CD4-positive, alpha-beta T cell treated with Interleukin-15 for 1 hour (primary cell): ENCODE measurements around the gene TEX14.
"Not testable (repeated sequence)": the region's sequence is repeated elsewhere in the genome, so short reads cannot be mapped to it uniquely, and the experiment has no call there.

Experiments used
- DNase-seq: peaks from one replicate; pipeline ENCODE4 v3.0.0-alpha.2; 2020

Gene TEX14

DNA sequence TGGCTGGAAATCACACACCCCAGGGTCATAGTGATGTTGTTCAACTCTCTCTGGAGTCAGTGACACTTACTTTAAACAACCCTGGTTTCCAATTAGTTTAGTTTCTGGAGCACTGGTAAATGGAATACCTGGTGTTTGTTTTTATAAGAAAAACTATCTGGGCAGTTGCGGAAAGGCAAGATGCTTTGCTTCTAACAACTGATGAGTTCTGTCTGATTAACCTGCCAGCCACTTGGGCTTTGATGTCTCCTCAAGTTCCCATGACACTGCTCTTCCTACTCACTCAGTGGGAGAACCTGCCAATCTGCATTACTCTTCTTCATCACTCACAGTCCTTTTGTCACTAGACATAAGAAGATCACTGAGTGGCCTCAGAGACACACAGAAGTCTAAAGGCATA is 98.7 kb downstream of the TEX14 start:
- DNase-seq, result no peak

DNA sequence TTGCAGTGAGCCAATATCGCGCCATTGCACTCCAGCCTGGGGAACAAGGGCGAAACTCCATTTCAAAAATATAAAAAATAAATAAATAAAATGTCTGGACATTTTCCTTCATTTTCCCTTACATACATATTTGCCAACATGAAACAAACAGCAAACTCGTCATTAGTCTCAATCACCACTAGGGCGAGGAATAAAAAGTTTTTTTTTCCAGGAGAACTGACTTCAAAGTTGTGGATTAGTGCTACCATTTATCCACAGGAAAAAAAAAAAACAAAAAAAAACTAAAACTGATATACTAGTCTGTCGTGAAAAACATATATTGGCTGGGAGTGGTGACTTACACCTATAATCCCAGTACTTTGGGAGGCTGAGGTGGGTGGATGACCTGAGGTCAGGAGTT is 100.4 kb downstream of the TEX14 start:
- no peak for DNase-seq

DNA sequence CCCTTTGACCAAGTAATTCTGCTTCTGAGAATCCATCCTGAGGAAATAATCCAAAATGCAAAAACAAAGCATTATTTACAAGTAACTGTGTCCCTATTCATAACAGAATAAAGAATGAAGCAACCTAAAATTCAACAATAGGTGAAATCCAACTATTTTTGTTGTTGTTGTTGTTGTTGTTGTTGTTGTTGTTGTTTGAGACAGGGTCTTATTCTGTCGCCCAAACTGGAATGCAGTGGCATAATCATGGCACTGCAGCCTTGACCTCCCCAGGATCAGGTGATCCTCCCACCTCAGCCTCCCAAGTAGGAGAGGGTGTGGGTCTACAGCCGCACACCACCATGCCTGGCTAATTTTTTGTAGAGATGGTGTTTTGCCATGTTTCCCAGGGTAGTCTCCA is 101.5 kb downstream of the TEX14 start:
- DNase-seq, result no peak

DNA sequence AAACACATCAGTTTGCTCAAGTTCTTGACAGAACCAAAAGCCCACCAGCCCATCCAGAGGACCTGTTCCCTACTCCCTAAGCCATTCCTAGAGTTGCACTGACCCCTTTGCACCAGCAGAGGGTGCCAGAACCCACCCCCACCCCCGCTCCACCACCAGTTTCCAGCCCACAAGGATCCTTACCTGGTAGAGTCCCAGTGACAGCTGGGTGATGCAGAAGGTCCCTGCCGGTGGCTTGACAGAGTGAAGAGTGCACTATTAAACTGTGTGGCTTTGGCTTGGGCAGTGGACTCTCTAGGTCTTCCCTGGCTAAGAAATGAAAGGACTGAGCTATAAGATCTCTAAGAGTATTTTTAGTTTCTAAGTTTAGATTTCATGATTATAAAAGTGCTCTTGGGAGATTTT is 104.1 kb downstream of the TEX14 start:
- peak; percentile 44 for DNase-seq

DNA sequence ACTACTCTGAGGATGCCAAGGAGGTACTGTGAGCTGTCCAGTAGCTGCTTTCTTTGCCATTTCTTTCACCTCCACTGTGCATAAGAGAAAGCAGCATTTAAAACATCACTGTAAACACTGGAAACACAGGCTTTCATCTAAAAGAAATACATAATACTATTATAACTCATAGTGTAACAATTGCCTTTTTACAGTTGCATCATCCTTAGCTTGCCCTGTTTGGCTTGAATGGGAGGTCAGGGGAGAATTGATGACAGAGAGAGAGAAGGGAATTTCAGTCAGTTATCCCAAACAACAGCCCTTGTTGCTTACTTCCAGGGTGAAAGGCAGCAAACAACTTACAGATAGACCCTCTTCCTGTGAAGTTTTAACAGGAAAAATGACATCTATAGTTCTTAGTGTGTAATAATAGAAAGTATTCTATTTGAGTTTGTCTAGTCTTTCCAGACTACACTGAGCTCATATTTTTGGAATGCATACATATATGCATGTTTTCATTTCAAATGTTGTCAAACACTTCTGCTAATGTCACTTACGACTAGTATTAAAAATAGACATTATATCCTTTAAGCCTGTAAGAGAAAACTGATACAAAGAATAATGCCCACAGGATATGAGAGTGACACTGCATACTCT is 105.7 kb downstream of the TEX14 start:
- no peak for DNase-seq

DNA sequence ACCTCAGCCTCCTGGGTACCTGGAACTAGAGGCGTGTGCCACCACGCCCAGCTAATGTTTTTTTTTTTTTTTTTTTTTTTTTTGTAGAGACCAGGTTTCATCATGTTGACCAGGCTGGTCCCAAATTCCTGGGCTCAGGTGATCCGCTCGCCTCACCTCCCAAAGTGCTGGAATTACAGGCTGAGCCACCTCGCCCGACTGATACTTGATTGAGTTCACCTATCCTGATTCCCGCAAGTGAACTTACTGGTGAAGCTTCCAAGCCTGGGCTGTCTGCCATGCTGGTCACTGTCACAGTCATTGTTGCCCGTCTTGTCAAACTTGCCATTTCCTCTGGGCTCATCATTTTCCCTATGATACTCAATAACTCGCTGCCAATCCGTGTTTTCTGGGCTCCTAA is 106.3 kb downstream of the TEX14 start:
- no peak for DNase-seq

DNA sequence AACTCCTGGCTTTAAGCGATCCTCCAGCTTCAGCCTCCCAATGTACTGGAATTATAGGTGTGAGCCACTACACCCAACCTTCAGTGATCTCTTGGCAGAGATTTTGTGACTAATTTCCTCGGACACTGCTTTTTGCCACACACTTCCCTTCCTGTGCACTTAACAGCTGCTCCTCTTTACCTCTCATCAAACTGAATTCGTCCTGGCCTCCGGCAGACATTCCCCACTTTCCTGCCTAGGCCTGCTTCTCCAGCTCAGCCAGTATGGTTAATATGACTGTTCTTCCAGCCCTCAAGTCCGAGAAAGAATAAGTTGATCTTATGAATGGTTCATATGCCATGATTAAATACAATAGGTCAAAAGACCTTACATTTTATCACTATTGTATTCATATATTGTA is 108.4 kb downstream of the TEX14 start:
- DNase-seq, result no peak

DNA sequence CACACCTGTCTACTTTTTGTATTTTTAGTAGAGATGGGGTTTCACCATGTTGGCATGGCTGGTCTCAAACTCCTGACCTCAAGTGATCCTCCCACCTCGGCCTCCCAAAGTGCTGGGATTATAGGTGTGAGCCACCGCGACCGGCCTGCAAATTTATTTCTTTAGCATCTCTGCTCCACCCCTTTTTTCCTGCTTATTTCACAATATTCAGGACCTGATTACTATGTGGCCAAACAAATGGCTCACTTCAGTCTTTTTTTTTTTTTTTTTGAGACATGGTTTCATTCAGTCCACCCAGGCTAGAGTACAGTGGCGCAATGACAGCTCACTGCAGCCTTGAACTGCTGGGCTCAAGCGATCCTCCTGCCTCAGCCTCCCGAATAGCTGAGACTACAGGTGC is 109.1 kb downstream of the TEX14 start:
- DNase-seq, result not testable (repeated sequence)

DNA sequence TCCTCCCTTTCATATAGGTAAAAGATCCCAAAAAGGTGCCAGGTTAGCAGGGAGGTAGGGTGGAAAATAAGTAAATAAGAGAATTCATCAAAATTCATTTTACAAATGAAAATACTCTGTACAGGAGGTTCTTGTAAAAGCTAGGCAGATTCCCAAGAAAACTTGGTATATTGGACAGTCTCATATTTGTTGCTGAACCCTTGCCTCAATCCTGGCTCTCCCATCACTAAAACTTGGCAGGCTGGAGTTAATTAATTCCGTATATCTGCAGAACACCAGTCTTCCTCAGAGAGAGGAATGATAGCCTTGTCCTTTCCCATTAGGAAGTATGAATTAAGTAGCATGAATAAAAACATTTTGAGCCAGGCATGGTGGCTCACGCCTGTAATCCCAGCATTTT is 111.2 kb downstream of the TEX14 start:
- no peak for DNase-seq

DNA sequence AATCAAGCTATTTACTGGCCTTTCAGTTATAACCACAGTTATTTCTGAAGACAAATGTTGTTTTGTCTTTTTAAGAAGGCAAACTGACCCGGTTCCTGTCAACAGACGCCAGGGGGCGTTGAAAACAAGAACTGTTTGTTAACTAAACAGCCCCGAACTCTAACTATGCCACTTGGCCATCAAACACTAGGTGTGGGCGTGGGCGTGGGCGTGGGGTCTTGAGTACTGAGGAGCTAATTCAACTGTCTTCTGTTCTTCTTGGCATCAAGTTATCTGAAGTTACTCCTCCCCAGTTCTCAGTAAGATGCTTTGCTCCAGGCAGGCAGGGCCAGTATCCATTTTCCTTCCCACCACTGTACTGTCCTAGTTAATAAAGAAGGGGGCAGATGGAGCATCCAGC is 114.1 kb downstream of the TEX14 start:
- peak; percentile 45 for DNase-seq

DNA sequence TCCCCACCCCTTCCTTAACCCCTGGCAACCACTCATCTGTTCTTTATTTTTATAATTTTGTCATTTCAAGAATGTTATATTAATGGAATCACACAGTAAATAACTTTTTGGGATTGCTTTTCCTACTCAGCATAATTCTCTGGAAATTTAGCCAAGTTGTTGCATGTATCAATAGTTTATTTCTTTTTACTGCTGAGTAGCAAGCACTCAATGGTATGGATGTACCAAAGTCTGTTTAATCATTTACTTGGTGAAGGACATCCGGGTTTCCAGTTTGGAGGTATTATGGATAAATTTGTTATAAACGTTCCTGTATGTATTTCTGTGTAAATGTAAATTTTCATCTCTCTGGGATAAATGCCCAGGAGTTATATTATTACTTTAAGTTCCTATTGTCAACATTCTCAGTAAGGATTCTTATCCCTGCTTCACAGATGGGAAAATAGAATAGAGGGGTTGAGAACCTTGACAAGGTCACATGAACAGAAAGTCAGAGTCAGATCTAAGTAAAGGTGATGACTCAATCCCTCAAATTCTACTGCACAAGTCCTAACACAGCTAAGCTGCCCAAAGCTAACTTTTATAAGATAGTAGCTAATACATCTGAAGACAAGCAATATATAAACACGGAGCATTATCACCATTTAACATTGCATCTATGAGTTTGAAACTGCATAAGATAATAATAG is 115.0 kb downstream of the TEX14 start:
- DNase-seq, result no peak

DNA sequence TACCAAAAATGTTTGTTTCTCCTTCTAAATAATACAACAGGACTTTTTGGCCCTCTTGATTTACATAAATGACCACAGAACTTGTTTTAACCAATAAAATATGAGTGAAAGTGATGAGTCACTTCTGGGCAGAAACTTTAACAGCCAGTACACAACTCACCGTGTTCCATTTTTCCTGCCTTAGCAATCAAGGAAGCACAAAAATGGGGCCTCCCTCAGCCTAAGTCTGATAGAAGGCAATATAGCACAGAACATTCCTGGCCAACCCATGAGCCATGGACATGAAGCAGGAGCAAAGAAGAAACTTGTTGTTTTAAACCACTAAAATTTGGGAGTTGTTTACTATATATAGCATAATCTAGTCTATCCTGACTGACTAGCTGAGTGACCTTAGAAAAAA is 116.3 kb downstream of the TEX14 start:
- DNase-seq, result no peak

DNA sequence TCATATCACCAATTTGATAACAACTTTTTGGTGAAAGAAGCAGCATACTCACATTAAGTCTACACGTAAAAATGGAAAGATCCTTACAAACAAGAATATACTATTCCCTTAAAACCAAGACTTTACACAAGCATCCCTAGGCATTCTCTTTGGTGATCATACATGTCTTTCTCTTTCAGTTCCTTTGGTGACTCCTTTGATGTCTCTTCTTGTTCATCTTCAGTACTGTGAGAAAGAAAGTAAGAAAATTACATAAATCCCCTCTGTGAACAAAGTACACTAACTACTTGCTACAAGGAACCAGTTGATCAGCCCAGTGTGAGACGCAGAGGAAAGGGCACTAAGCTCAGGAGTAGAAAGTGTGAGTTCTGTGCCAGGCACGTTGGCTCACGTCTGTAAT is 117.8 kb downstream of the TEX14 start:
- no peak for DNase-seq

DNA sequence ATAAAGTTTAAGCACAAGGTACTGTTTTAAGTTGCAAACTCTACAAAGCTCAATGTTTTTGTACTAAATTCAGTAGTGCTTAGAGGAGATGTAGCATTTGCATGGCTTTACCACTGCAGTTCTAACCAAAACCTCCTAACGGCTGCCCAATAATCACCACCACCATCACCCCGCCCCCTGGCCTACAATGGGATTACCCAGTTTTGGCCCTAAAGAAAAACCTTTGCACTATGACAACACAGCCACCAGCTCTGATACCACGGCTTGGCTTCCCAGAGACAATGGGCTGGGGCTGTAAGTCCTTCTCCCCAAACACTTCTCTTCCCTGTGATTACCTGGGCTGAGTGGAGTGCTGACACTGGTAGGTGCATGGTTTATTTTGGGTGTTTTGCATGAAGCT is 119.0 kb downstream of the TEX14 start:
- DNase-seq, result no peak

DNA sequence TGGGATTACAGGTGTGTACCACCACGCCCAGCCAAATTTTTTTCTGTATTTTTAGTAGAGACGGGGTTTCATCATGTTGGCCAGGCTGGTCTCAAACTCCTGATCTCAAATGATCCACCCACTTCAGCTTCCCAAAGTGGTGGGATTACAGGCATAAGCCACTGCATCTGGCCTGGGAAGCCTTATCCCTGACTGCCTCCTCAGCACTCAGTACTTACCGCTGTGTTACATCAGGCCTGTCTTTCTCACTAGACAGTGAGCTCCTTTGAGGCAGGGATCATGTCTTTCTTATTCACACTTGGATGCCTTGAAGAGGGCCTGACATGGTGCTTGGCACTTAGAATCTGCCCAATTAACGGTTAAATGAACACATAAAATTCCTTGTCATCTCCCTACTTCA is 121.1 kb downstream of the TEX14 start:
- no peak for DNase-seq

DNA sequence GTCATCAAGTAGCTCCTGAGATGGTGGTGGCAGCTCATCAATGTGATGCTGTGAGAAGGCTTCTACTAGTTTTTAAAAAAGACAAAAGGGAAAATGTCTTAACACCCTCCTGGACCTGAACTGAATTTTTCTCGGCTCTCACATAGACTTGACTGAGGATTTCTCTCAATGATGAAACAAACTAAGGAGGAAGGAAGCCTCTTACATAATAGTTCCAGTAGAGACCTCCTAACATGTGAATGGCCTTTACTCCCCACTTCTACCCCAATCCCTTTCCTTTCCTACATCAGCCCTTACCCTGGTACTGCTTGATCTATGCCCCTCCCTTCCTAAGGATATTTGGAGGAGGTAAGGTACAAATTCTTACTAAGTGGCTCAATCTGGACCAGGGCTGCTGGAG is 122.6 kb downstream of the TEX14 start:
- no peak for DNase-seq

DNA sequence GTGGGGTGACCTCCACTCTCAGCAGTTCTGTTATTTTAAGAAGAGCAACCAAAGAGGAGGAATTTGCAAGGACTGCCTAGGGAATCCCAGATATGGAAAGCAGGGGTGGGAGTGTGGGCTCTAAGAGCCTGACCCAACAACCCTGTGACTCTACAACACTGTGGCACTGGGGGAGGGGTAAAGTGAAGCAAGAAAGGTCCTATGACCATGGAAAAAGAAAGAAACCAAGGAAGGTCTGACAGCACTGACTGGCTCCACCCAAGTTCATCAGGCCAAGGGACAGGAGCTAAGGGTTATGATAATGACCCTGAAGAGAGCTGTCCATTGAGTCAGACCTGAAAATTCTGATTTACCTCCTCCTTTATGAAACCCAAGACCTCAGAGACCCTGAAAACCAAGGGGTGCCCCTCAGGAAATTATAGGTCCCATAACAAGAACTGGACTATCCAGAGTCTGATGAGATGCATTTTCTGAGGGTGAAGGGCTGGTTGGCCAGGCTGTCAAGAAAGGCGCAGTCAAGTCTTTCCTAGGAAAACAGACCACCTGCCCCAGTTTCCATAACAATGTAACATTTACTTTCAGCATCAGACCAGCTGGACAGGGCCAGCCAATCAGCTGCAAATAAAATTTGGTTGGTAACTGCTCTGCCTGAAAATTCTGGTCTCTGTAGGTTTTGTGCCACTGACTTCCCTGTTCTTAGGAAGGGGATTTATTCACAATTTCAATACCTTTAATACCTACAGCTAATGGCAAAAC is 123.6 kb downstream of the TEX14 start:
- DNase-seq, result no peak

DNA sequence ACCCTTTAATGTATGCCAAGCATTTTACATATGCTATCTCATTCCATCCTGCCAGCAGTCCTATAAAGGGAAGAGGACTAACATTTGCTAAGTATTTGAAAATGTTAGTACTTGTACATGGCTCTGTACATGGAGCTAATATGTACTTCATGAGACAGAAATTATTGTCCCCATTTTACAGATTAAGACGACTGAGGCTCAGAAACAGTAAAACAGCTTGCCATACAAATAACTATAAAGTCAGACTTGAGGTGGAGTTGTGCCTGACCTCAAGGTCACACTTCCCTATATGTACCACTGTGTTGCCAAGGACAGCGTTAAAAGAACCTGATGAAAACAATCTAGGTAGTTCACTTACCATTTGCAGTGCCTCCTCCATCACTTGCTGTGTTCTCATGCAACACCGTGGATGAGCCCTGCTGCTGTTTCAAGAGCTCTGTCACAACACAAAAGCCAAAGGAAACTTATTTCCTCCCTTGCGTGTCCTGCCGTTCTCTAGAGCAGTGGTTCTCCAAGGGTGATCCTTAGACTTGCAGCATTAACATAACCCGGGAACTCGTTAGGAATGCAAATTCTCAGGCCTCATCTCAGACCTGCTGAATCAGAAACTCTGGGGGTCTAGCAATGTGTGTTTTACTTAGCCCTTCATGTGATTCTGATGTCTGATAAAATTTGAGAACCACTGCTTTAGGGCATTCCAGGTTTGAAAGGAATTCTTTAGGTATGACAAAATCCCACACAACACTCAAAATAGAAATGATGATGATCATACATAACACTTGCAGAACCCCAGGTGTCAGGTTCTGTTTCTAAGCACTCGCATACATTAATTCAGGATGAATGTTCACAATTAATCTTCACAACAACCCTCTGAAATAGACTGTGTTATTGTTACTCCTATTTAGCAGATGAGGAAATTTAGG is 126.2 kb downstream of the TEX14 start:
- no peak for DNase-seq

DNA sequence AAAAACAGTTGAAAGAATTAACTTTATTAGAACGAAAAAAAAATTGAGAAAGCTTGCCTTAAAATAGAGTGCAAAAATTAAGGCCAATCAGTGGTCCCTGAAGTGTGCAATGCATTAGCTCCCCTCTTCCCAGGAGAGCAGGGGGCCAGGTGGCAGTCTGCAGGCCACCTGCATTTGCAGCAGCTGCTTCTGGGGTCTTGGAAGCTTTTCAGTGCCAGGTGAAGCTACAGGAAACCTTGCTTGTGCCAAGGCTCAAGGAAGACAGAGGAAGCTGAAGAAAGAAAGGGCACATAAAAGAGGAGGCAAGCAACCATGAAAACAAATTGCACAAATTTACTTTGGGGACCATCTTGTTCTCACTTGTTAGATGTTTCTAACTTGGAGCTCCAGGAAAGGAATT is 126.9 kb downstream of the TEX14 start:
- DNase-seq, result no peak

DNA sequence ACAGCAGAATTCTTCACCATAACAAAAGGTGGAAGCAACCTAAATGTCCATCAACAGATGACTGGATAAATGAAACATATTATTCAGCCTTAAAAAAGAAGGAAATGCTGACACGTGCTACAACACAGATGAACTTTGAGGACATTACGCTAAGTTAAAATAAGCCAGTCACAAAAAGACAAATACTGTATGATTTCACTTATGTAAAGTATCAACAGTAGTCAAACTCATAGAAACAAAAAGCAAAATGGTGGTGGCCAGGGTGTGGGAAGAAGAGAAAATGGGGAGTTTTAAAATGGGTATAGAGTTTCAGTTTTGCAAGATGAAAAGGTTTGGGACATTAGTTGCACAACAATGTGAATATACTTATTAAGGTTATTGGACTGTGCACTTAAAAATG is 127.6 kb downstream of the TEX14 start:
- DNase-seq, result no peak

DNA sequence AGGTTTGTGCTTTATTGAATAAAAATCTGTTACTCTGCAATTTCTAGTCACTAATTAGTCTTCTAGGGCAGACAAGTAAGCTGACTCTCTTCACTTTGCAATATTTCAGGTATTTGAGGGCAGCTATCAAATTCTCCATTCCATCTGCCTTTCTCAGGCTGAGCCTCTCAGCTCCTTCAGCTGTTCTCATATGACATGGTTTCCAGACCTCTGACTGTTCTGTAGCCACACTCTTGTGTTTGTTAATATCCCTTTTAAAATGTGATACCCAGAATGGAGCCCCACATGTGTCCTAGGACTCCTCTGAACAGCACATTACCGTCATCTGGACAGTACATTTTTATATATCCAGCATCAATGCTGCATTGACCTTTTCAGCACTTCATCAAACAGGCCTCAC is 131.3 kb downstream of the TEX14 start:
- DNase-seq, result no peak

DNA sequence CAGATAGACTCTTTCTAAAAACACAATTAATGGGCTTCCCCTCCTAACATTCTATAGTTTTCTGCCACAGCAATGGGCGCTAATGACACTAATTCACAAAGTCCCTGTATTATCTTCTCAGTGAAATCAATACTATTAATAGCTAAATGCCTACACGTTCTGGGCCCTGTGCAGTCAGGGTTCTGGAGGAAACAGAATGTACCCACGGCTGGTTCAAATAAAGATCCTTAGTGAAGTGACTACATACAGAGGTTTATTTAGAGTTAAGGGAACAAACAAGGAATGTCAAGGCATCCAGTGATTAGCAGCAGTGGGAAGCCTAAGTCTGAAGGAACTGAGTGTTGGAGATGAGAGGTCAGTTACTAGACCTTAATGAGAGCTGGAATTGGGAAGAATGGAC is 133.9 kb downstream of the TEX14 start:
- no peak for DNase-seq

DNA sequence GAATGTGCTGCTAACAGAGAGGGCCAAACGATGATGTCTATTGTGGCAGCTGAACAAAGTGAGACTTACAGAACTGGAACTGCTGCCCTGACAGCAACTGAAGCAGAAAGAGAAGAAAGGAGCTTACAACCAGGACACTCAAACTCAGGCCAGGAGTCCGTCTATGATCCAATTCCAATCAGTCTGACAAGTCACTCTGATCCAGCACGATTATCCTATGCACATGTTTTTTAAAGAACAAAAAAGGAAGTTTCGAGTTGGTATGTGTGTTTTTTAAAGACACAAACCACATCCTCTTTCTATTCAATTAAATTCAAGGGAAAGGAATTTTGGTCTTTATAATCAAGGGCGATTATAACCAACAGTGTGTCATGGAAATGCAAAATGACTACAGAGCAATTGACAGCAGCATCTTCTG is 135.0 kb downstream of the TEX14 start:
- DNase-seq, result no peak
